GM18508 (cell line): ENCODE measurements around the gene GEMIN4.
"Not testable (repeated sequence)": the region's sequence is repeated elsewhere in the genome, so short reads cannot be mapped to it uniquely, and the experiment has no call there.

Source experiments
- ATAC-seq: cut with Tn5 transposase; IDR thresholded peaks from one replicate; pipeline ENCODE4 v1.9.1; 2021; ENCODE audit warnings: moderate number of reproducible peaks; ENCODE audit not compliant: insufficient read depth, unreplicated experiment

GEMIN4 gene

DNA sequence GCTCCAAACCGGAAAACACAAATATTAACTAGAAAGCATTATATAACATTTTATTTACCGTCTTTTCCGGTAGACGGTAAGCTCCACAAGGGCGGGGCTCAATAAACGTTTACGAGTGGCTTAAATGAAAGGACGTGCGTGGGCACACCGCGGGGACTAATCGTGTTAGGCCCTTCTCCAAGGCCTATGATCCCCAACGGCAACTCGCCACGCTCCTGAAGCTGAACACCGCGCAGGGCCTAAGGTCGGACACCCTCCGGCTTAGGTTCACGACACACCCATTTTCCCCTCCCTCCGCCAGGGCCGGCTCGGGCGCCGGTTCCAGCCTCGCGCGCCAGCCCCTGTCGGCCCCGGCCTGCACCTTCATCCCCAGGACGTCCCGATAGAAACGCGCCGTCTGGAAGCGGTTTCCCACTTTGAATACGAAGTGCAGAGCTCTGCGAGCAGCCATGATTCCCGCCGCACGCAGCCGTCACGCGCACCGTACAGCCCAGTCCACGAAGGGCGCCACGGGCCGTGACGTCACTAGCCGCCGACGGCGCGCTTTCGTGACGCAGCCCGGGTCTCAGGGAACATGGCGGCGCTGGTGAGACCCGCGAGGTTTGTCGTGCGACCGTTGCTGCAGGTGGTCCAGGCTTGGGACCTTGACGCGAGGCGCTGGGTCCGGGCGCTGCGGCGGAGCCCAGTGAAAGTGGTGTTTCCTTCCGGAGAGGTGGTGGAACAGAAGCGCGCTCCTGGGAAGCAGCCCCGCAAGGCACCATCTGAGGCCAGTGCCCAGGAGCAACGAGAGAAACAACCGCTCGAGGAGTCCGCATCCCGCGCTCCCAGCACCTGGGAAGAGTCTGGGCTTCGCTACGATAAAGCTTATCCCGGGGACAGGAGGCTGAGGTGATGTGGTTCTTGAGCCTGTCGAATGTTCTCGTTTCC is 30.0 kb upstream of the GEMIN4 start, which contains the start of the genes GLOD4 and MRM3:
GLOD4 (minus strand) TSS at position 476 of the 927 bp plus-strand sequence; CDS start at position 451, 25 bp downstream.
MRM3 (plus strand) TSS at position 549 of the 927 bp plus-strand sequence; CDS start at position 575, 26 bp downstream.
- ATAC-seq, result no peak

DNA sequence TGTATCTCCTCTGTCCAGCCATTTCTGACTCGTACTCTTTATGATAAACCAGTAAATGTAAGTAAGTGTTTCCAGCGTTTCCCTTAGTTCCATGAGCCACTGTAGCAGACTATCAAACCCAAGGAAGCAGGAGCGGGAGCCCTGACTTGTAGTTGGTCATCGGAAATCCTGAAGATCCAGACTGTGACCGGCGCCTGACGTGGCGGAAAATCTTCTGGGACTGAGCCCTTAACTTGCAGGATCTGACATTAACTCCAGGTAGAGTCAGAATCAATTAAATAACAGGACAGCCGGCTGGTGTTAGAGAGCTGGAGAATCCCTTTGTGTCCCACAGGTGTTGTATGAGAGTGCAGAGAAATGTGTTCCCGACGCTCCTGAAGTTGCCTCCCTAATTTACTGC is 26.0 kb upstream of the GEMIN4 start:
- no peak for ATAC-seq

DNA sequence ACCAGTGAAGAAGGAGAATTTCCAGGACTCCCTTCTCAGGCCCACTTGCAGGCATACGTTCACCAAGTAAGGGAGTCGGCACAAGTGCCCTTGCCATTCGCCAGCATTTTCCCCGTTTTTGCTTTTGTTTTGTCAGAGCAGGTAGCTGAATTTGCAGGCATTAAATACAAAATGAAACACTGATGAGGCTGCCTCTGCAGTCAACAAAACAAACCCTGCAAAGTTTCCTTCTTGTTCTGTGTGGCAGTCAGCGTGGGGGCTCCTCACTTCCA is 22.2 kb upstream of the GEMIN4 start:
- no peak for ATAC-seq

DNA sequence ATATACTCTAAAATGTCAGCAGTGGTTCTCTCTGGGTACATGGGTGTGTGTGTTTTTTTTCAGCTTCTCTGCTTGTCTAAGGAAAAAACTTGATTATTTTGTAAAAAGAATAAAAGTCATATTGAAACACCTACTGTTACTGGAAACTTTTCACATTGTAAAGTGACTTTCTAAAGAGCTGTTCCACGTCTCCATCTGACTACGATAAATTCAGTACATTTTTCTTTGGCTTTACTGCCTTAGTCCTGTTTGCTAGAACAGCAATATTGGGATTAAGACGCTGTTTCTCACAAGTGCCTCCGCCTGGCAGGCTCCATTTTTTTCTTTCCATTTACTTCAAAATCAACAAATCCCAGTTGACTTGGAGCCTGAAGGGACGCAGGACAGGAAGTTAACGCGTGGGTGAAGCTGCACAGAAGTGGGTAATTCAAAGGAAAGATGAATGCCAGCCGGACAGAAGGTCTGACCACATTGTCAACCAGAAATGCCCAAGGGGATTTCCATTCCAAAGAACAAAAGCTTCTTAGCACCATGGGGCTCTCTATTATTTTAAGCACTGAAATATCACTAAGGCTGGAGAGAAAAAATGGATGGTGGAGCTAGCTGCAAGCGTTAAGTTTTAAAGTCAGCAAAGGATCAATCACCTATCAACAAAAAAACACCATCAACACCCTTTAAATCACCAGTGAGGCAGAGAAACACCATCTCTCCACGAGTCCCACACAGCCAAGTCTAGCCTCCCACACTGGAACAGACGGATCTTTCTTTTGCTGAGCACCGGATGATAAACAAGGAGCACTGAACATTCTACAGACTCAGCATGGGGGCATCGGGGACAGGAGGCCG is 21.6 kb upstream of the GEMIN4 start:
- no peak for ATAC-seq

DNA sequence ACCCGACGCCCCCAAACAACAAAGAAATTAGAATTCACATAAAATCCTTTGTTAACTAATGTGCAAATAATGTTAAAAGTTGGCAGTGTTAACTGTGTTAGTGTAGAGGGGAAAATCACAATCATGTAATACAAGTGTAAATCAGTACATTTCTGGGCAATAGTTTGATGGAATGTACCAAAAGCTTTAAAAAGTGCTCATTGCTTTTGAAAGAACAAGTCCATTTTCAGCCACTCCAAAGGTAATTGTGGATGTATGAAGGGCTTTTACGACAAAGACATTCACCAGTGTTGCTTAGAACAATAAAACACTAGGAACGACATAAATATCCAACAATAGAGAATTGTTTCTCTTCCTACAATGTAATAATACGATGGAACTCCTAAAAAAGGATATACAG is 21.0 kb upstream of the GEMIN4 start:
- no peak for ATAC-seq

DNA sequence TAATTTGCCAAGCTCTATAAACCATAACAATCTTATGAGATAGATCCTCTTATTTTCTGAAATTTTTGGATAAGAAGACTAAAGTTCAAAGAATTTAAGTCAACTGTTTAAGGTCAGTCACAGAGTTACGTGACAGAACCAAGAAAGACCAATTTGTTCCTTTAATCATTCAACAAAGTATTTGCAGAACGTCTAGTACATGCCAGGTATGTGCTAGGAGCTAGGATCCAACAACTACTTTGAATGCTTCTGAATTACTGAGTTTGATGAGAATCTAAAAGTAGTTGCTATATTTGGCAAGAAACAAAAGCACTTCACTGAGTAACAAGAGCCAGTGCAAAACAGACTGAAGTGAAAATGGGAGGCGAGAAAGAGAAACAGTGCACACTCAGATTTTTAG is 15.0 kb upstream of the GEMIN4 start:
- ATAC-seq, result no peak

DNA sequence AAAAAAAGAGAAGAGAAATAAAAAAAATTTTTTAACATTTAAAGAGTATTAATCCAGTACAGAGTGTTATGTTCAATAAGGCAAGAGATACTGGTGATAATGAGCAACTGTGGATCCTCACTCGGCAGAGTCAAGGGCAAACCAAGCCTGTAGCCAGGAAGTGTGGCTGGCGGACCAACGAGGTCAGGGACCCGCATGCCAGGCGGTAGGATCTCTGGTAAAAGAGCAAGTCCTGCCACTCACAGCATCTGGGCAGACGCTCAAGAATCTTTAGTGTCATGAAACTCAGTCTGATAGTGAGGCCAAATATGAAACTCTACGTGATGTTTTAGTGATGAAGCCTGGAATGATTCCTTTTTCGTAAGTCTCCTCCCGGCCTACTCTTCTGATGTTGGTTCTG is 8.3 kb upstream of the GEMIN4 start:
- no peak for ATAC-seq

DNA sequence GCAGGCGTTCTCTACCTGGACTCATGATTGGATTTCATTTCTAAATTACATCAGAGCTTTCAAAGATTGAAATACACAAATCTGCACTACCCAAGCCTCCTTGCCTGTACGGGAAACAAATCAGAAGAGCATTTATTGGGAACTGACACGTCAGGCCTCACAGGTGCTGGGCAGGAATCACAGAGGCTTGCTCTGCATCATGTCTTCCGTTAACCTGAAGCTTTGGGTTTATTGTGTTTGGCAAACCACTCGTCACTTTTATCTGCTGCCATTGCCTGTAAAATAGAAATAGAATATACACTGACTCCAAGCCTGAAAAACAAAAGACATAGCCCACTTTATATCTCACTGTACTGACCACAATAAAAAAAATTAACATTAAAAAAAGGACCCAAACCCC is 7.9 kb upstream of the GEMIN4 start:
- ATAC-seq, result no peak

DNA sequence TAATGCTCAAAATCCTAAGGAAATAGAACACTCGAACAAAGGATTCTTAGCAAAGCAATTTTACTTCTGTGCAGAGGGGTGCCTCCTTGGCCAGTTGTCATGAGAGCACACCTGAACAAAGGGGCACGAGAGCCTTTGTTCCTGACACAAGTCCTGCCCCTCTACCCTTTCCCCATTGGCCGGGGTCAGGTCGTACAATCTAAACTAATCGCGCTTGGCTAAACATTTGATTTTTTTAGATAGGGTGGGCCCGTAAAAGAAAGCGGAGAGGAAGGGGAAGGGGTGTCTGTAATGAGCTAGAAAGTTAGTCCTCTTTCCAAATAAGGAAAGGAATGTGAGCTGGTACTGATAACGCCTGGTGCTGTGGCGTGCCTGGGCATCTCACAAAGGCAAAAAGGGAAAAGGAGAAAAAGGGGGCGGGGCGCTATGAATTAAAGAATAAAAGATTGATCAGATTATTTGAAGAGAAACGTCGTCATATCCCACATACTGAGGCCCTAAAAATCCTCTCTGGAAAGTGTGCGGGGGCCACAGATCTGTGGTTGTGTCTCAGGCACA is 4.0 kb upstream of the GEMIN4 start:
- ATAC-seq, result not testable (repeated sequence)

DNA sequence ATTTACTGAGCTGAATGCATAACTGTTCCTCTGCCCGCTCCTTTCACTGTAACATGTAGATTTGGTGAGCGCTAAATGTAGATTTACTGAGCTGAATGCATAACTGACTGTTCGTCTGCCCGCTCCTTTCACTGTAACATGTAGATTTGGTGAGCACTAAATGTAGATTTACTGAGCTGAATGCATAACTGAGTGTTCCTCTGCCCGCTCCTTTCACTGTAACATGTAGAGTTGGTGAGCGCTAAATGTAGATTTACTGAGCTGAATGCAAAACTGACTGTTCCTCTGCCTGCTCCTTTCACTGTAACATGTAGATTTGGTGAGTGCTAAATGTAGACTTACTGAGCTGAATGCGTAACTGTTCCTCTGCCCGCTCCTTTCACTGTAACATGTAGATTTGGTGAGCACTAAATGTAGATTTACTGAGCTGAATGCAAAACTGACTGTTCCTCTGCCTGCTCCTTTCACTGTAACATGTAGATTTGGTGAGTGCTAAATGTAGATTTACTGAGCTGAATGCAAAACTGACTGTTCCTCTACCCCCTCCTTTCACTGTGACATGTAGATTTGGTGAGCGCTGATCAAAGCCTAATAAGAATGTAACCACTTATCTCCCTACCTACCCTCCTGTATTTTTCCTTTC is 3.4 kb upstream of the GEMIN4 start:
- ATAC-seq, result not testable (repeated sequence)

DNA sequence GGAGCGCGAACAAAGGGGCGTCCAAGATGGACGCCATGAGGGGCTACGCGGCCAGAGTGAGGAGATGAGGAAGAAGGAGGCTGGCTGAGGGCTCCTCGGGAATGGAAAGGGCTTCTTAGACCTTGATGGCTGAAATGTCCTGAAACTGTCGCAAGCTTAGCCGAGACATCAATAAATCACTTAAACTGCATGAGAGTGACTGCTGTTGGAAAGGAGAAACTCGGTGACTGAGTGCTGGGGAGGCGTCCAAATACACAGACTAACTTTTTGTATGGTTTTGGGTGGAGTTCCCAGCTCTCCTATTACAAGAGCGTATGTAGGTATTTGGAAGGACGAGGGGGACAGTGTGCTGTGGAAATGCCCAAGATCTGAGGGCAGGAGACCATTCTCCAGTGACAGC is 1.4 kb upstream of the GEMIN4 start:
- no peak for ATAC-seq

DNA sequence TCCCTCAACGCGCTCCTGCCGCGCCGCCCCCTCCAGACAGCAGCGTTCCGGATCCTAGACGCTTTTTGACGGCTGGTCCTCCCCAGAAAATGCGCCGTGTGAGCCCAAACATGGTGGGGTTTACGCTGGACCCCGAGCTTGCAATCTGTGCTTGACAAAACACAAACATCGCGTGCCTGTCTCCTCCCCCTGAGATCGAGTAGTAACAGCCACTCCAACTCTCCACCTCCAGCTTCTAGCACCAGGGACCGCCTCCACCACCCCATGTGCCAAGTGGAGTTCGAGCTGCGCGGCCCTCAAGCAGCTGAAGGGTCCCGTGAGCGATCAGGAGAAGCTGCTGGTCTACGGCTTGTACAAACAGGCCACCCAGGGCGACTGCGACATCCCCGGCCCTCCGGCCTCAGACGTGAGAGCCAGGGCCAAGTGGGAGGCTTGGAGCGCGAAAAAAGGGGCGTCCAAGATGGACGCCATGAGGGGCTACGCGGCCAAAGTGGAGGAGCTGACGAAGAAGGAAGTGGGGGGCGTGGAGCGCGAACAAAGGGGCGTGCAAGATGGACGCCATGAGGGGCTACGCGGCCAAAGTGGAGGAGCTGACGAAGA is 656 bp upstream of the GEMIN4 start:
- ATAC-seq, result no peak

DNA sequence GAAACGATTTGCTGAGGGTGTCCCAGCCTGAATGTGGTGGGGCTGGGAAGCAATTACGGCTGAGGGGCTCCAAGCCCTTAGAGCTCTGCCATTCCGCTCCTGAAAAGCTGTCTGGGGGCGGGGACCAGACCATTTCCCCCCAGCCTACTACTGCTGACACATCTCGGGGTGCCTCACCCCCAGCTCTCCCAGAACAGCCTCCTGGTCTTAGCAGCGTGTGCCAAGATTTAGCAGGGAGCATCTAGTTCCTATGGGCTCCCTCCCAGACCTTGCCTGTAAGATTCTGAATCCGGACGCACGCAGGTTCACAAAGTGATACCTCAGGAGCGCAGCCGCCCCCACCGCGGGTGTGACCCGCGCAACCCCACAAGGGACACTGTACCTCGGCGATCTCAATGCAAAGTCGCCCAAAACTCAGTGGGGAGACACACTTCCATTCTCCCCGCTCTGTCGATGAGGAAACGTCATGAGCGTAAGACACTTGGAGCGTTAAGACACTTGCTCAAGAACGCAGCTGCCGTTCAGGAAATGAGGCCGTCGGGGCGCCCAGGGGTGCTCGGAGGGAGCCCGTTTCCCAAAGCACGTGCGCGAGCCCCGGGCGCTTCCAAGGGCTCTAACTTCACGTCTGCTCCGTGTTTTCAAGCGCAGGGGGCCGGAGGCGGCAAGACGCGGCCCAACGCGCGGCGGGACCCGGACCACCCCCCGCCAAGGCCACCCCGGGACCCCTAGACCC is 629 bp downstream of the GEMIN4 start:
- ATAC-seq, result no peak

DNA sequence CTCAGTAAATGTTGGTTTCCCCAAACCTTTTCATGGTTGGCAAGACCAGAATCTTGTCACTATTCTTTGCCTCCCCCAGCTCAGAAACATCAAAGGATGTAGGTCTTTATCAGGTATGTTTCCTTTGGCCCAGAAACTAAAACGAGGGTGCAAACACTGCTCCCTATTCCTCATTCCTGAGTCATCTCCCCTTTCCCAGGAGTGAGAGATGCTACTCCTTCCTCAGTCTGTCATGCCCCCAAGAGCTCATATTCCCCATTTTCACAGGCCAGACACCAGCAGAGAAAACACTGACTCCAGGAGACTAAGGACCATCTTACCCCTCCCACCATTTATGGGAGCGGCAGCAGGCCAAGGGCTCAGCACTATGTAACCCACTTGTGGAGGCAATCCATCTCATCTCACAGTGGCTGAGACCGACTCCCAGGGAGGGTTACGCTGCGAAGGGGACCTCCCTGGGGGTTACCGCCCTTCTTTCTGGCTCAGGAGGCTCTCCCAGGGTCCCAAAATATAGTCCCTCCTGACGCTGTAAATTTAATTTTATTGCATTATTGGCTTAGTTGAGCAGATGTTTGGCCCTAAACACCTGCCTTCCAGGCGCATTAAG is 1.5 kb downstream of the GEMIN4 start:
- no peak for ATAC-seq

DNA sequence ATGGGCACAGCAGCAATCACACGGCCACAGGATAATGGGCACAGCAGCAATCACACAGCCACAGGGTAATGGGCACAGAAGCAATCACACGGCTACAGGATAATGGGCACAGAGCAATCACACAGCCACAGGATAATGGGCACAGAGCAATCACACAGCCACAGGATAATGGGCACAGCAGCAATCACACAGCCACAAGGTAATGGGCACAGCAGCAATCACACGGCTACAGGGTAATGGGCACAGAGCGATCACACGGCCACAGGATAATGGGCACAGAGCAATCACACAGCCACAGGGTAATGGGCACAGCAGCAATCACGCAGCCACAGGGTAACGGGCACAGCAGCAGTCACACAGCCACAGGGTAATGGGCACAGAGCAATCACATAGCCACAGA is 2.7 kb downstream of the GEMIN4 start:
- ATAC-seq, result not testable (repeated sequence)

DNA sequence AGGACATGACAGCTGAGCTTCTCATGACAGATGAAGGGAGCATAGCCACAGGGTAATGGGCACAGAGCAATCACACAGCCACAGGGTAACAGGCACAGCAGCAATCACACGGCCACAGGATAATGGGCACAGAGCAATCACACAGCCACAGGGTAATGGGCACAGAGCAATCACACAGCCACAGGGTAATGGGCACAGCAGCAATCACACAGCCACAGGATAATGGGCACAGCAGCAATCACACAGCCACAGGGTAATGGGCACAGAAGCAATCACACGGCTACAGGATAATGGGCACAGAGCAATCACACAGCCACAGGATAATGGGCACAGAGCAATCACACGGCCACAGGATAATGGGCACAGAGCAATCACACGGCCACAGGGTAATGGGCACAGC is 3.5 kb downstream of the GEMIN4 start:
- not testable (repeated sequence) for ATAC-seq

DNA sequence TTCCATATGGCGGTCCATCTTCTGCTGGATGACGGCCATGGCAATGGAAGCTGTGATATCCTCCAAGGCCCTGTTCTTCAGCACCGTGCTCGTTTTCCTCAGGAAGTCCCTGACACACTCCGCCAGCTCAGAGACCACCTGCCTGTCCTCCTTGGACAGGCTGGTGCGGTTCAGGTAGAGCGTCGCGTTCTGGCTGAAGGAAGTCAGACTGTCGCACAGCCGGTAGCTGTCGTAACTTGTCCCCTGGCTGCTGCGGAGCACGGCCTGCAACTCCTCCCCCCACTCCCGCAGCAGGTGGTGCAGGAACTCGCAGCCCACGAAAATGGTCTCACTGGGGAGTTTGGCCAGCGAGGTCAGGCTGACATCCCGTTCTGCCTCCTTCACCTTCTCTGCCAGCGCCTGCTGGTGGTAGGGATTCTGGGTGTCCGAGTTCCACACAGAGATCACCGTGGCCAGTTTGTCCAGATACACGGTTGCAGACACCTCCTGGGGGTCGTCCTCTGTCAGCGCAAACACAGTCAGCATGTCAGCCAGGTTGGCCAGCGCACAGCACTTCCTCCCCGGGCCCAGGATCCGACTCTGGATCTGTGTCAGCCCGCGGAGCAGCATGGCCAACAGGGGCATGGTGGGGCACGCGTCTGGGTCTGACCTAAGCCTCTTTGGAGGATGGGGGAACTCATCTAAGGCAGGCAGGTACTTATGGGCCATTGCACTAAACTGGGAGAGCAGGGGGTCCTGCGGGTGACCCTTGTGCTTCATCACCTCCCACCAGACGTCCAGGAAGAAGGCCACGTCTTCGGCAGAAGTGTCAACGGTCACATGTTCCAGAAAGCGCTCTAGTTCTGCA is 5.1 kb downstream of the GEMIN4 start:
- ATAC-seq, result no peak

DNA sequence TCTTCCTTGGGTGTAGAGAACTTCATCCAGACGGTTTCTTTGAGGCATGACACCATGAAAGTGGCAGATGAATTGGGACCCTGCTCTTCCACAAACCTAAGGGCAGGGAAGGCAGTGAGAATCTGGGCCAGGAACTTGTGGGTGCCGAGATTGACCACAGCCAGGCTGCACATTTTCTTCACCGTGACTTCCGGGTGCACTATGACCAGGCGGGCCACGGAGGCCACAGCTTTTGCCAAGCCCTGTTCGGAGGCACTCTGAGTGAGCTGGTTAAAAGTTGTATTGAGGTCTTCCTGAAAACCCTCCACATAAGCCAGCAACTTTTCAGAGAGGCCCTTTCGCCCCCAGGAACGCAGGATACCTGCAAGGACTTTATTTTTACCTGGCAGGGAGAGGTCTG is 5.9 kb downstream of the GEMIN4 start:
- ATAC-seq, result no peak
